ENCODE measurements around the gene PDXP.
"Not testable (repeated sequence)": the region's sequence is repeated elsewhere in the genome, so short reads cannot be mapped to it uniquely, and the experiment has no call there.

Gene PDXP

GRCh38 chr22:37650463-37651136, 7.9 kb upstream of the PDXP start:
- no peak for DNase-seq

DNA sequence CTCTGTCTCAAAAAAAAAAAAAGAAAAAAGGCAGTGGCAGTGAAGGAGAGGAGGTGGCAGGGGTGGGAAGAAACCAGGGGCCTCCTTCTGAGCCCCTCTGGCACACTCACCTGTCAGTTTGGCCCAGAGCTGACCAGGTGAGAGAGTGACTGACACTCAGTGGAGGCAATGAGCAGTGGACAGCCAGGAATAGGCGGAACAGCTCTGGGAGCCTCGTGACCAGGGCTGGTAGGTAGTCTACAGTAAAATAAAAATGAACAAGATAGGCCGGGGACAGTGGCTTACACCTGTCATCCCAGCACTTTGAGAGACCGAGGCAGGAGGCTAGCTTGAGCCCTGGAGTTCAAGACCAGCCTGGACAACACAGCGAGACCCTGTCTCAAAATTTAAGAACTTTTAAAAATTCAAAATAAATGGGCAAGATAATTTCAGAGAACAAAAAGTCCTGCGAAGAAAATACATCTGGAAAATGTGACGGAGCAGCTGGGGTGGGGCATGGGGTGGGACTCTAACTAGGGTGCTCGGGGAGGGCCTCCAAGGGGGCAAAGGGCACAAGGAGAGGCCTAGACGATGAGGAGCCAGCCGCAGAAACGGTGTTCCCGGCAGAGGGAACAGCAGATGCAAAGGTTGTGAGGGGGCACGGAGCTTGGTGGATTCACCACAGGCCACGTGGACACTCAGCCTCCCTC, 3.8 kb upstream of the PDXP start:
- DNase-seq, result no peak

DNA sequence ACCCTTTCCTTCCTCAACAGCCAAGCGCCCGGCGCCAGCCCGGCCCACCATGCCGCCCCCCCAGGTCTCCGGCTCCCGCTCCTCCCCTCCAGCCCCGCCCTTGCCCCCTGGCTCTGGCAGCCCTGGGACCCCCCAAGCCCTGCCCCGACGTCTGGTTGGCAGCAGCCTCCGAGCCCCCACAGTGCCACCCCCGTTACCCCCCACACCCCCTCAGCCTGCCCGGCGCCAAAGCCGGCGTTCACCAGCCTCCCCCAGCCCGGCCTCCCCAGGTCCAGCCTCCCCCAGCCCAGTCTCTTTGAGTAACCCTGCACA, 3.3 kb upstream of the PDXP start:
- DNase-seq, result no peak

GRCh38 chr22:37656583-37656982, 1.9 kb upstream of the PDXP start:
- not testable (repeated sequence) for DNase-seq

DNA sequence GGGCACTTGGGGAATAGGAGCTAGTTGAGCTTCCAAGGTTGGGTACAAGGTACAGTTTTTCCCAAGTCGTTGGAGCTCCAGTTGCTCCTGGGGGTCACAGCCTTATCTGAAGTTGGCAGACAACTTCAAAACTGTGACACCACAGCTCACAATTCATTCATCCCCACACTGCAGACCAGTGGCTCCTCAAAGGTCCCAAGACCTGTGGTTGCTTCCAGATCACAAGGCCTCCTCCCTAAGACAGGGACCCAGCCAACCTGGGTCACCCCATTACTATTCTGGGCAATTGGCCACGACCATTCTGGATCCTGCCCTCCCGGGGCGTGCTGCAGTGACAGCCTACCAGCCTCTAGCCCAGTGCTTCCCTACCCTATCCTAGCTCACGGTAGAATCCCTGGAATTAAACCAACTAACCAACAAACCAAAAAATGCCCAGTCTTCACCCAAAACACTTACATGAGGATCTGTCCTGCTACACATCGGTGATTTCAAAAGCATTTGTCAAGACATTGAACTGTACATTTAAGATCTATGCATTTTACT, 862 bp upstream of the PDXP start:
- DNase-seq, result no peak

GRCh38 chr22:37659066-37659896, 758 bp downstream of the PDXP start:
- no peak for DNase-seq

- DNase-seq, result no peak
Observed at GRCh38 chr22:37659897-37660708, 1.6 kb downstream of the PDXP start.

DNA sequence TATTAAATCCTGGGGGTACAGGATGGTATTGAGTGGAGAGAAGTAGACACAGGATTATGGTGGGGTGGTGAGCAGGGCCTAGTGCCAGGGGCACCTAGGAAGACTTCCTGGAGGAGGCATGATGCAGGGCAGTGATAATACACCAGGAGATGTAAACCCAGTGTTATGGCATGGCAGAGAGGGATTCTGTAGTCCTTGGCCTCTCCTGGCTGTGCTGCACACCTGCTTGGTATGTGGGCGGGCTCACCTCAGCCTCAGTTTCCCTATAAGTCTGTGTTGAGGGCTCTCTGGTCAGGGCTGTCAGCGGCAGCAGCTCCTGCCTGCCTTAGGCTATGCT, 2.2 kb downstream of the PDXP start:
- no peak for DNase-seq

- peak; percentile 47 for DNase-seq
Observed at GRCh38 chr22:37661160-37661924, 2.8 kb downstream of the PDXP start.

- no peak for DNase-seq
Observed at GRCh38 chr22:37662039-37662438, 3.5 kb downstream of the PDXP start.

GRCh38 chr22:37663521-37664140, 5.1 kb downstream of the PDXP start:
- DNase-seq, result no peak

DNA sequence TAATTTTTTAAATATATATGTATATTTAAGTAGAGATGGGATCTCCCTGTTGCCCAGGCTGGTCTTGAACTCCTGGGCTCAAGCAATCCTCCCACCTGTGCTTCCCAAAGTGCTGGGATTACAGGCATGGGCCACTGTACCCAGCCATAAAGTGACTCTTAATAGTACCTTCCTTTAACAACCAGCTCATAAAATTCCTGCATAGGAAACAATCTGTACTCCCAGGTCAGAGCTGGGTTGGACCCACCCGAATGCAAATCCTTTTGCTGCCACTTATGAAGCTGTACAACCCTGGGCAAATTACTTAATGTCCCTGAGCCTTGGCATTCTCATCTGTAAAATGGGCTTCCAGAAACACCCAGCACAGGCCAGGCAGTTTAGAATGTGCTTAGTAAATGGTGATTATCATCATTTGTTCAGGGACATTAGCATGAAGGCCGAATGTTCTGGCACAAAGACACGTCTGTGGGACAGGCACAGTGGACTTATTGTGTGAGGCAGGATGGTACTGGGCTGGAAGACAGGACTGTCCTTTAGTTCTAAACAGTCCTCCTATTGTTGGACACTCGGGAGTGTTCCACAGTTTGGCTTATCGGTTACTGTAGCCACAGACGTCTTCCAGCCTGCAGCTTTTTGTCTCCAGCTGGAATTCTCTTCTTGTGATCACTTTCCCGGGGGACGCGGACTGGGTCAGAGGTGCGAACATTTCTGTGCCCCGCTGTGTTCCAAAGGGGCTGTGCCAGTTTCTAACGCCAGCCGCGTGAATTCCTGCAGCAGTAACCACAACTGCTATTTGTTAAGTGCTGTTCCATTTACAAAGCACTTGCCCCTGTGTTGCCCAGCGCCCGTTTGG, 6.0 kb downstream of the PDXP start:
- DNase-seq, result no peak

GRCh38 chr22:37665487-37665886, 7.0 kb downstream of the PDXP start:
- no peak for DNase-seq

GRCh38 chr22:37669586-37669985, 11.1 kb downstream of the PDXP start:
- no peak for DNase-seq

- DNase-seq, result no peak
Observed at GRCh38 chr22:37672206-37672919, 13.8 kb downstream of the PDXP start.

DNA sequence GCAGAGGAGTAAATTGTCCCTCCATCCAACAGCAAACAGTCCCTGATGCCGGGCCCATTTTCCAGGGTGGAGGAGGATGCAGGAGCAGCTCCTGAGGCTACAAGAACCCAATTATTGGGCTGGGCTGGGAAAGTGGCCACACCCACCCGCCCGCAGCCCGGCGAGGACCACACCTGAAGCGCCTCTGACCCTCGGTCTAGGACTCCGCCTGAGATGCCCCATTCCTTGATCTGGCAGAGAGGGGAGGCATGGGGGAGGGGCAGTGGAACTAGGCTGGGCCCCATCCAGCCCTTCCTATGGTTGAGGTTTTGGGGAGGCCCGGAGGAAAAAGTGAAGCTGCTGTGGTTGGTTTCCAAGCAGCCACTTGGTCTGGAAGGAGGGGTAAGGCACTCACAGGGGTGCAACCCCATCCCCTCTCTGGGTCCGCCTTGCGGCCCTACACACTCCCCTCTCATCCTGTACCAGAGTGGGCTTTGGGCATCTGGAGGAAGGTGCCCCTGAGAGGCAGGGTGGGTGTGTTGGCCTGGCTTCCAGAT, 14.5 kb downstream of the PDXP start:
- DNase-seq, result no peak

GRCh38 chr22:37674248-37674647, 15.7 kb downstream of the PDXP start:
- no peak for DNase-seq

DNA sequence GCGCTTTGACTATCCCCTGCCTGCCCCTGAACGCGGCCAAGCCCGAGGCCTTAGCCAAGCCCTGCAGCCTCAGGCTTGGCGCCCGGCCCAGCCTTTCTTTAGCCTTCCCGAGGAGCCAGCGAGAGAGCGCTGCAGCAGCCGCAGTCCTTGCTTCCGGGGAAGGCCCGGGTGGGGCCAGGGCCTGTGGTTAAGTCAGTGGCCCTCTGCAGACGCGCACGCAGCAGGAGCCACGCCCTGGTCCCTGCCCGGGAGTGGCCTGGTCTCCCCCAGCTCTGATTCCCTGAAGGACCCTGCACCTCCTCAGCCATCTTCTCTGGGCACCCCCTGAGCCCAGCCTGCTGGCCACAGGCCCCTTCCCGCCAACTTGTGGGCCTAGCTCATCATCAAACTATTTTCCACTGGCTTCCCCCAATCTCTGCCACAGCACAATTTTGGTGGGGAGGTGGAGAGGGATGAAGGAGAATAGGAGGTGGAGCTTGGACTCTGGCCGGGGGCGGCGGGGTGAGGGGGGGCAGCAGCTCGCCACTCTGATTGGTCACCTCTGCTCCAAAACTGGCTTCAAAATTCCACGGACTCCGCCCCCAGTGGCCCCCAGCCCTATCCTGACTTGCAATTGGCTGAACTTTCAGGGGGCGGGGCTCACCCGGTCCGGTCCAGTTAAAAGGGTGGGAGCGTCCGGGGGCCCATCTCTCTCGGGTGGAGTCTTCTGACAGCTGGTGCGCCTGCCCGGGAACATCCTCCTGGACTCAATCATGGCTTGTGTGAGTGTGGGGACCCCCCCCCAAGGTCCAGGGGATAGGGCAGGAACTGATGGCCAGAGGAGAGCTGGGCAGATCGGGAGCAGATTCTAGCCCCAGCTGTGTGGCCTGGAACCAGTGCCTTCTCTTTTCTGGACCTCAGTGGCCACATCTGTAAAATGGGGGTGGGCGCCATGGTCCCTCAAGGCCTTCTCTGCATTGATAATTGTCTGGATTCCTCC, 16.7 kb downstream of the PDXP start, which contains the start of gene LGALS1:
TSS of gene LGALS1 (plus strand) at position 686 of the 979 bp plus-strand sequence. CDS start at position 753, 67 bp downstream.
- DNase-seq, result peak; percentile 57
